GM10847 (cell line): Measurements from ENCODE around the gene F2R.

Experiments
- POLR2A ChIP-seq: IDR thresholded peaks from 2 replicates; pipeline ENCODE4 v1.6.1; 2011; ENCODE audit not compliant: insufficient read length; ENCODE audit errors: extremely low read depth

F2R gene

GRCh38 chr5:76715736-76716455, at the start of gene F2R:
F2R (plus strand) TSS chr5:76716126; CDS start chr5:76716308, 182 bp downstream.
- TF ChIP-seq POLR2A, result no peak

GRCh38 chr5:76667495-76667894, 48.4 kb upstream of the F2R start:
- no peak for TF ChIP-seq POLR2A

- TF ChIP-seq POLR2A, result no peak
Observed at GRCh38 chr5:76669245-76669644, 46.7 kb upstream of the F2R start.

GRCh38 chr5:76670508-76670907, 45.4 kb upstream of the F2R start:
- TF ChIP-seq POLR2A, result no peak

- TF ChIP-seq POLR2A, result no peak
Observed at GRCh38 chr5:76672242-76672641, 43.7 kb upstream of the F2R start.

GRCh38 chr5:76673125-76673524, 42.8 kb upstream of the F2R start:
- TF ChIP-seq POLR2A, result no peak

GRCh38 chr5:76674330-76675066, 41.4 kb upstream of the F2R start:
- no peak for TF ChIP-seq POLR2A

GRCh38 chr5:76675364-76675763, 40.6 kb upstream of the F2R start:
- no peak for TF ChIP-seq POLR2A

GRCh38 chr5:76677849-76678472, 38.0 kb upstream of the F2R start:
- no peak for TF ChIP-seq POLR2A

GRCh38 chr5:76679231-76679630, 36.7 kb upstream of the F2R start:
- TF ChIP-seq POLR2A, result no peak

- no peak for TF ChIP-seq POLR2A
Observed at GRCh38 chr5:76681287-76681686, 34.6 kb upstream of the F2R start.

GRCh38 chr5:76682387-76682786, 33.5 kb upstream of the F2R start:
- TF ChIP-seq POLR2A, result no peak

GRCh38 chr5:76683816-76684731, 31.9 kb upstream of the F2R start:
- no peak for TF ChIP-seq POLR2A

- TF ChIP-seq POLR2A, result no peak
Observed at GRCh38 chr5:76684756-76685519, 31.0 kb upstream of the F2R start.
